ENCODE results near the gene CYP21A2. TPM values are rescaled to one million over a fixed set of nuclear protein-coding genes. Genes with fewer than 3 reads are reported as not detected.

CYP21A2 gene
- total and polyA plus RNA-seq, 2 of the 8 experiments (the other 6 are each of a cell fraction or from before 2014, with no cell fraction given) = 0.22 to 0.23 TPM

DNA sequence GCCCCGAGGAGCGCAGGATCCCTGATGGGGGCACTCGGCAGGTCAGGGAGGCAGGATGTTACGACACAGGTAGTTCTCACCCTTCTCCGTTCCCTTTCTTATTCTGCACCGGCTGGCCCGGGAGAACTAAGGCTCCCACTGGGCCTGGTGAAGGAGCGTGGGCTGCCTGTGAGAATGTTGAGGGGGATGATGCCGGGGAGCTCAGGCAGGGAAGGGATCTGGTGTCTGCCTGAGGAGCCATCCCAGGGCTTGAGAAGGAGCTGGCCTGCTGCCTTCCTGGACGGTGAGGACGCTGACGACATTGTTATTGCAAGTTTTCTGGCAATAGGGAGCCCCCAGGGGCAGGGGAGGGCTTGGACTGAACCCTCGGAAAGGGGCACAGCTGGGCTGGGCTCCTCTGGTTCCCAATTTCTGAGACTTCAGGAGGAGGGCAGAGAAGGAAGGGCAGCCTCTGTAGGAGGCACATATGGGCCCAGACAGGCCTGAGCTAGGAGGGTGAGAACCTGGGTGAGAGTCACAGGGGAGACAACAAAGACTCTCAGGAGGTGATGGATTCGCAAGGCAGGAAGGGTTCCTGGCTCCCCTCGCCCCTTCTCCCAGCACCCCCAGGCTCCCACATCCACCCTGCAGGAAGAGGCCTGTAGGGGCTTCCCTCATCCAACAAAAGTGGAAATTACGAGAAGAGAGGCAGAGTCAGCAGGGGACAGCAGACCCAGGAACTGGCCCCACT is 32.8 kb downstream of the CYP21A2 start (continued):
- TF ChIP-seq CHD7 (IDR thresholded peaks at IDR 0.05; ENCODE audit: insufficient replicate concordance, low read length) = no peak
- TF ChIP-seq SP4 (IDR thresholded peaks at IDR 0.05; ENCODE audit: low read length) = no peak
- TF ChIP-seq E2F6 (IDR thresholded peaks at IDR 0.05) = no peak
- TF ChIP-seq POU5F1 (IDR thresholded peaks at IDR 0.05; ENCODE audit: low read depth, low read length) = no peak
- TF ChIP-seq CHD2 (IDR thresholded peaks at IDR 0.05; ENCODE audit: low read length) = no peak
- TF ChIP-seq CBX8 (IDR thresholded peaks at IDR 0.05; ENCODE audit: borderline replicate concordance, low read depth, low read length) = no peak
- TF ChIP-seq CEBPB (IDR thresholded peaks at IDR 0.05; ENCODE audit: low read depth, low read length) = no peak
- no peak for TF ChIP-seq ASH2L (IDR thresholded peaks at IDR 0.05; ENCODE audit: low read length)
- TF ChIP-seq BRCA1 (IDR thresholded peaks at IDR 0.05; ENCODE audit: low read depth, low read length) = no peak
